Measurements from ENCODE around the gene SEMA6B.

DNA sequence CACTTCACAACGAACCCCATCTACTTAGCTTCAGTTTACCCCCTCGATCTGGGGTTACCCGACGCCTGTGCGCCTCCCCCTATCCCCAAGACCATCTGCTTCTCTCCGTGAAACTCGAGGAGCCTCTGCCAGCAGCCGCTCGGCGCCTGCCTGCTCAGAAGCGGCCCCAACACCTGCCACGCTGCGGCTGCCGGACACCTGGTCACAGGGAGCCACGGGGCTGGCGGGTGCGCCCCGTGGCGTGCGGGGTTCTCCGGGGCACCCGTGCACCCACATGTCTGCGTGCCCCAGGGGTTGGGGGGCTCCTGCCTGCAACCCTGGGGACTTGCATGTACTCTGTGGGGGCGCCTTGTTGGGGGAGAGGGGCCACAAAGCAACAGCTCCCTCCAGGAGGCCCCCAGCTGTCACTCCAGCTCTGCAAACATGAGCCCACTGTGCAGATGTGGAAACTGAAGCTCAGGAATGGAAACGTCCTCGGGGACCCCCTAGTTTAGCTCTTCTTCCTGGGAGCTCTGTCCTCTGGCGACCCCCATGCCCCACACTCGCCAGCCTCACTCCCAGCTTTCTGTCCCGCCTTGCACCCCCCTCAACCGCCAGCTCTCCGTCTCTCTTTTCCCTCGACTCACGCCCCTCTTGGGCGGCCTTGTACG is 7.0 kb upstream of the SEMA6B start:
- TF ChIP-seq, protein P1, sequence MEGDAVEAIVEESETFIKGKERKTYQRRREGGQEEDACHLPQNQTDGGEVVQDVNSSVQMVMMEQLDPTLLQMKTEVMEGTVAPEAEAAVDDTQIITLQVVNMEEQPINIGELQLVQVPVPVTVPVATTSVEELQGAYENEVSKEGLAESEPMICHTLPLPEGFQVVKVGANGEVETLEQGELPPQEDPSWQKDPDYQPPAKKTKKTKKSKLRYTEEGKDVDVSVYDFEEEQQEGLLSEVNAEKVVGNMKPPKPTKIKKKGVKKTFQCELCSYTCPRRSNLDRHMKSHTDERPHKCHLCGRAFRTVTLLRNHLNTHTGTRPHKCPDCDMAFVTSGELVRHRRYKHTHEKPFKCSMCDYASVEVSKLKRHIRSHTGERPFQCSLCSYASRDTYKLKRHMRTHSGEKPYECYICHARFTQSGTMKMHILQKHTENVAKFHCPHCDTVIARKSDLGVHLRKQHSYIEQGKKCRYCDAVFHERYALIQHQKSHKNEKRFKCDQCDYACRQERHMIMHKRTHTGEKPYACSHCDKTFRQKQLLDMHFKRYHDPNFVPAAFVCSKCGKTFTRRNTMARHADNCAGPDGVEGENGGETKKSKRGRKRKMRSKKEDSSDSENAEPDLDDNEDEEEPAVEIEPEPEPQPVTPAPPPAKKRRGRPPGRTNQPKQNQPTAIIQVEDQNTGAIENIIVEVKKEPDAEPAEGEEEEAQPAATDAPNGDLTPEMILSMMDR (optimal IDR thresholded peaks at IDR 0.05 in 1 of 3, IDR thresholded peaks at IDR 0.05 in 1 of 3, conservative IDR thresholded peaks at IDR 0.05 in 1 of 3; ENCODE audit: extremely low read depth in 1 of 3, insufficient read depth in 2 of 3, low read length in 3 of 3): no peak
- TF ChIP-seq EZH2 (IDR thresholded peaks at IDR 0.05; ENCODE audit: low read length): no peak

Data from keratinocyte (primary cell).